HuH-7 (cell line): Measurements from ENCODE around the gene CRCP.

Experiments used
- DNase-seq: peaks from one replicate; pipeline ENCODE4 v3.0.0; 2011; ENCODE audit warnings: low spot score

The CRCP gene

GRCh38 chr7:66189695-66190503 is 75.3 kb downstream of the CRCP start:
- DNase-seq, result no peak

GRCh38 chr7:66190504-66190857 is 75.8 kb downstream of the CRCP start:
- DNase-seq, result no peak

- no peak for DNase-seq
Measured at GRCh38 chr7:66193146-66193725, 78.6 kb downstream of the CRCP start.

GRCh38 chr7:66198469-66198868 is 83.8 kb downstream of the CRCP start:
- no peak for DNase-seq

GRCh38 chr7:66198956-66199355 is 84.3 kb downstream of the CRCP start:
- DNase-seq, result peak; percentile 54

GRCh38 chr7:66202441-66202840 is 87.8 kb downstream of the CRCP start:
- no peak for DNase-seq
